Activated T-cell treated with anti-CD3 and anti-CD28 coated beads, Interleukin-2, amount 50 U/mL, for 72 hours (primary cell): Measurements from ENCODE around the gene ZNF576. TPM values are rescaled to one million over a fixed set of nuclear protein-coding genes. Genes with fewer than 3 reads are reported as not detected.
"Not testable (repeated sequence)": the region's sequence is repeated elsewhere in the genome, so short reads cannot be mapped to it uniquely, and the experiment has no call there.

ENCODE experiments used
- ATAC-seq, 2 donors: fragments of 150-1000 bp; cut with Tn5 transposase; replicated peaks in 1 of 2; 2 replicates each; pipeline ENCODE4 v1.10.0; 2021; ENCODE audit warnings: moderate library complexity in 2 of 2, mild to moderate bottlenecking in 1 of 2
- DNase-seq, 2 donors: peaks; one replicate each; pipeline ENCODE4 v3.0.0; 2021 to 2022; ENCODE audit warnings: mixed read lengths in 1 of 2
- H3K27ac Mint-ChIP-seq: one replicate; pipeline ENCODE4 v1.8.0; 2022; ENCODE audit warnings: mild to moderate bottlenecking, moderate library complexity, mixed read lengths
- H3K27me3 Mint-ChIP-seq: one replicate; pipeline ENCODE4 v1.8.0; 2022; ENCODE audit warnings: low read depth, mixed read lengths
- H3K36me3 Mint-ChIP-seq, 2 donors: one replicate each; pipeline ENCODE4 v1.8.0; 2022; ENCODE audit warnings: mixed read lengths in 2 of 2, mild to moderate bottlenecking in 1 of 2; ENCODE audit not compliant: insufficient read depth in 2 of 2
- H3K4me1 Mint-ChIP-seq: one replicate; pipeline ENCODE4 v1.8.0; 2022; ENCODE audit warnings: low read depth, mixed read lengths
- H3K4me3 Mint-ChIP-seq, 2 donors: one replicate each; pipeline ENCODE4 v1.8.0; 2022; ENCODE audit warnings: mild to moderate bottlenecking in 2 of 2, mixed read lengths in 2 of 2, moderate library complexity in 2 of 2
- H3K9me3 Mint-ChIP-seq, 2 donors: one replicate each; pipeline ENCODE4 v1.8.0; 2022; ENCODE audit warnings: mixed read lengths in 2 of 2
- total RNA-seq, 2 donors: library from RNA; stranded (reverse); gene quantifications; one replicate each; pipeline ENCODE4 v1.2.3, GENCODE V29; 2022

ZNF576 gene
- total RNA-seq, 2 donors from 2014 or later = 10.0 to 11.8 TPM

GRCh38 chr19:43643326-43643725, 46.9 kb downstream of the ZNF576 start:
- Mint-ChIP-seq H3K36me3 (peaks cover 6% of the 10 kb centered on the region in 2 donors), H3K4me3 (no peak overlapping the region), H3K4me1 (peaks cover 15% of the 10 kb centered on the region), H3K9me3 (no peaks in the 10 kb centered on the region), H3K27me3 (peaks cover 30% of the 10 kb centered on the region), H3K27ac (no peak overlapping the region)
- ATAC-seq (no peak), DNase-seq (no peak)

DNA sequence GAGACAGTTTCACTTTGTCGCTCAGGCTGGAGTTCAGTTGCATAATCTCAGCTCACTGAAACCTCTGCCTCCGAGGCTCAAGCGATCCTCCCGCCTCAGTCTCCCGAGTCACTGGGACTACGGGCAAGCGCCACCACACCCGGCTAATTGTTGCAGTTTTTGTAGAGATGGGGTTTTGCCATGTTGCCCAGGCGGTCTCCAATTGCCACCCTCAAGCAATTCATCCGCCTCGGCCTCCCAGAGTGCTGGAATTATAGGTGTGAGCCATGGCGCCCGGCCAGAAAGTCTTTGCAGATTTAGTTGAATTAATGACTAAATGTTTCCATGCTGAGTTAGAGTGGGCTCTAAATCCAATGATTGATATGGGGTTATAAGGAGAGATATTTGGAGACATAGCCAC, 47.8 kb downstream of the ZNF576 start:
- DNase-seq (no peak), ATAC-seq (no peak)
- Mint-ChIP-seq H3K9me3 (no peaks in the 10 kb centered on the region), H3K27ac (no peak overlapping the region), H3K4me3 (no peak overlapping the region), H3K27me3 (peaks cover 22% of the 10 kb centered on the region), H3K4me1 (peaks cover 8% of the 10 kb centered on the region), H3K36me3 (peaks cover 2 to 4% of the 10 kb centered on the region in 2 donors)

DNA sequence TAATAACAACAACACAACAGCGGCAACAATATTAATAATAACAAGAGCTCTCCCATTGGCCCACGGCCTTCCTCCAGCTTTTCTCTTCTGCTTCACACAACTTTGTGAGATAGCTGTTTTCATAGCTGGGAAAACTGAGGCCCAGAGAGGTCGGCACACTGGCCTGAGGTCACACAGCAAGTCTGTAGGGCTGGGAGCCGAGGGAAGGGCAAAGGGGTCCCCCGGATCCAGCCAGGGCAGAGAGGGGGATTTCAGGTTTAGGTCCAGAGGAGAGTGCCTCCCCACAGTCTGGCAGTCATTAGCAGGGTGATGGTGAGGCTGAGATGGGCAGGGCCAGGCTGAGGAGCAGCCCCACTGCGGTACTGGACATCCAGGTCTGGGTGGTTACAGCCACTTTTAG, 52.2 kb downstream of the ZNF576 start:
- DNase-seq (no peak), ATAC-seq (no peak)
- H3K36me3 Mint-ChIP-seq = peaks cover 0 to 2% of the 10 kb centered on the region in 2 donors
- no peaks in the 10 kb centered on the region for H3K27me3 Mint-ChIP-seq
- H3K4me1 Mint-ChIP-seq = no peaks in the 10 kb centered on the region
- no peak overlapping the region for H3K4me3 Mint-ChIP-seq
- no peaks in the 10 kb centered on the region for H3K9me3 Mint-ChIP-seq
- no peak overlapping the region for H3K27ac Mint-ChIP-seq

DNA sequence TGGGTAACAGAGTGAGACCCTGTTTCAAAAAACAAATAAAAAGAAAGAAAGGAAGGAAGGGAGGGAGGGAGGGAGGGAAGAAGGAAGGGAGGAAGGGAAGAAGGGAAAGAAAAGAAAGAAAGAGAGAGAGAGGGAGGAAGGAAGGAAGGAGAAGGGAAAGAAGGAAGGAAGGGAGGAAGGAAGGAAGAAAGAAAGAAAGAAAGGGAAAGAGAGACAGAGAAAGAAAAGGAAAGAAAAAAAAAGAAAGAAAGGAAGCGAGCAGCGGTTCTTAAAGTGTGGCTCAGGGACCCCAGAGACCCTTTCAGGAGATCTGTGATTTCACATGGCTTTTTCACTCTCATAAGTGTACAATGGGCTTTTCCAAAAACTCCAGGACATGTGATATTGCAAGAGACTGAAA, 53.1 kb downstream of the ZNF576 start:
- no peak overlapping the region for H3K27ac Mint-ChIP-seq
- H3K4me1 Mint-ChIP-seq = no peaks in the 10 kb centered on the region
- DNase-seq (no peak), ATAC-seq (no peak)
- peaks cover 0 to 2% of the 10 kb centered on the region in 2 donors for H3K36me3 Mint-ChIP-seq
- H3K27me3 Mint-ChIP-seq = no peaks in the 10 kb centered on the region
- H3K4me3 Mint-ChIP-seq = no peak overlapping the region
- no peaks in the 10 kb centered on the region for H3K9me3 Mint-ChIP-seq

DNA sequence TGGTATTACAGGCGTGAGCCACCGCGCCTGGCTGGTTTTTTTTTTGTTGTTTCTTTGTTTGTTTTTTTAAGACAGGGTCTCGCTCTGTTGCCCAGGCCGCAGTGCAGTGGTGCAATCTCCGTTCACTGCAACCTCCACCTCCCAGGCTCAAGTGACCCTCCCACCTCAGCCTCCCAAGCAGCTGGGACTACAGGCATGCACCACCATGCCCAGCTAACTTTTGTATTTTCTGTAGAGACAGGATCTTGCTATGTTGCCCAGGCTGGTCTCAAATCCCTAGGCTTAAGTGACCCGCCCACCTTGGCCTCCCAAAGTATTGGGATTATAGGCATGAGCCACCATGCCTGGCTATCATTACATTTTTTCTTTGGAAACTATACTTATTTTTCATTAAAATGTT, 53.9 kb downstream of the ZNF576 start:
- H3K4me3 Mint-ChIP-seq, H3K27me3 Mint-ChIP-seq, H3K9me3 Mint-ChIP-seq, H3K27ac Mint-ChIP-seq, H3K36me3 Mint-ChIP-seq, ATAC-seq, H3K4me1 Mint-ChIP-seq, DNase-seq: not testable (repeated sequence)

Other genes with a start within 250 kb of the ZNF576 start
- not detected for gene CD177, start 242.9 kb upstream of the ZNF576 start, total RNA-seq
- not detected for gene TEX101, start 181.7 kb upstream of the ZNF576 start, total RNA-seq
- 1 to 10 TPM; 3.1 to 4.1 TPM for gene LYPD3, start 131.0 kb upstream of the ZNF576 start, total RNA-seq
- 10 to 100 TPM; 22.4 to 26.1 TPM for gene PHLDB3, start 91.8 kb upstream of the ZNF576 start, total RNA-seq
- 100 to 1,000 TPM; 101 to 125 TPM for gene ETHE1, start 69.4 kb upstream of the ZNF576 start, total RNA-seq
- 1 to 10 TPM; 3.2 to 4.3 TPM for gene ZNF575, start 63.4 kb upstream of the ZNF576 start, total RNA-seq
- gene XRCC1, start 21.1 kb upstream of the ZNF576 start, total RNA-seq = 10 to 100 TPM; 58.4 to 66.7 TPM
- 10 to 100 TPM in 1 of 2 donors, 1 to 10 TPM in 1; 8.9 to 18.1 TPM for gene PINLYP, start 20.8 kb upstream of the ZNF576 start, total RNA-seq
- 10 to 100 TPM; 13.6 to 16.6 TPM for gene IRGQ, start 461 bp upstream of the ZNF576 start, total RNA-seq
- 1 to 10 TPM; 1.1 to 1.7 TPM for gene SRRM5, start 15.5 kb downstream of the ZNF576 start, total RNA-seq
- gene ZNF428, start 23.0 kb downstream of the ZNF576 start, total RNA-seq = 10 to 100 TPM; 17.2 to 25.6 TPM
- under 1 TPM; 0.28 to 0.74 TPM for gene CADM4, start 43.3 kb downstream of the ZNF576 start, total RNA-seq
- 10 to 100 TPM in 1 of 2 donors, 1 to 10 TPM in 1; 9.9 to 10.4 TPM for gene PLAUR, start 73.6 kb downstream of the ZNF576 start, total RNA-seq
- not detected for gene IRGC, start 119.5 kb downstream of the ZNF576 start, total RNA-seq
- gene SMG9, start 158.4 kb downstream of the ZNF576 start, total RNA-seq = 10 to 100 TPM; 85.3 to 96.4 TPM
- 100 to 1,000 TPM in 1 of 2 donors, 10 to 100 TPM in 1; 91.6 to 118 TPM for gene KCNN4, start 184.4 kb downstream of the ZNF576 start, total RNA-seq
- gene LYPD5, start 205.9 kb downstream of the ZNF576 start, total RNA-seq = 1 to 10 TPM in 1 of 2 donors, under 1 TPM in 1; 0.21 to 1.1 TPM
- gene ZNF283, start 230.7 kb downstream of the ZNF576 start, total RNA-seq = 1 to 10 TPM; 6.9 to 7.3 TPM